ENCODE measurements around the gene NIM1K.

DNA sequence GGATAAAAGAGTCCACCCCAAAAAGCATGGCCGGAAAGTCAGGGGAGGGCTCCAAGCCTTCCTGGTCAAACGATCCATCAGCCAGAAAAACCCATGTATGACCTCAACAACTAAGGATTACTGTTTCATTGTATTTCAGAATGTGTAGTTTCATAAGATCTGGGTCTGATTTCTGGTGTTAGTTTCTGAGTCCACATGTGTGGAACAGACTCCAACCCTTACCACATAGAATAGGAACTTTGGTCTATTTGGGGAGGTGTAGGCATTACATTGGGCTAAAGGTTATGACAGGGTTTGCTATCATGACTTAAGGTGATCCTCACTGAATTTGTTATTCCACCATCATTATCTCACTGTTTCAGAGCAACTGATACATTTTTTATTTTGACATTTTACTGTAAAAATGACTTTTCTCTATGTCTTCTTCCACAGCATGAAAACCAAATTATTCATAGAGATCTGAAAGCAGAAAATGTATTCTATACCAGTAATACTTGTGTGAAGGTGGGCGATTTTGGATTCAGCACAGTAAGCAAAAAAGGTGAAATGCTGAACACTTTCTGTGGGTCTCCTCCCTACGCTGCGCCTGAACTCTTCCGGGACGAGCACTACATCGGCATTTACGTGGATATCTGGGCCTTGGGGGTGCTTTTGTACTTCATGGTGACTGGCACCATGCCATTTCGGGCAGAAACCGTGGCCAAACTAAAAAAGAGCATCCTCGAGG lies 87.7 kb downstream of the NIM1K start:
- TF ChIP-seq, protein P1, sequence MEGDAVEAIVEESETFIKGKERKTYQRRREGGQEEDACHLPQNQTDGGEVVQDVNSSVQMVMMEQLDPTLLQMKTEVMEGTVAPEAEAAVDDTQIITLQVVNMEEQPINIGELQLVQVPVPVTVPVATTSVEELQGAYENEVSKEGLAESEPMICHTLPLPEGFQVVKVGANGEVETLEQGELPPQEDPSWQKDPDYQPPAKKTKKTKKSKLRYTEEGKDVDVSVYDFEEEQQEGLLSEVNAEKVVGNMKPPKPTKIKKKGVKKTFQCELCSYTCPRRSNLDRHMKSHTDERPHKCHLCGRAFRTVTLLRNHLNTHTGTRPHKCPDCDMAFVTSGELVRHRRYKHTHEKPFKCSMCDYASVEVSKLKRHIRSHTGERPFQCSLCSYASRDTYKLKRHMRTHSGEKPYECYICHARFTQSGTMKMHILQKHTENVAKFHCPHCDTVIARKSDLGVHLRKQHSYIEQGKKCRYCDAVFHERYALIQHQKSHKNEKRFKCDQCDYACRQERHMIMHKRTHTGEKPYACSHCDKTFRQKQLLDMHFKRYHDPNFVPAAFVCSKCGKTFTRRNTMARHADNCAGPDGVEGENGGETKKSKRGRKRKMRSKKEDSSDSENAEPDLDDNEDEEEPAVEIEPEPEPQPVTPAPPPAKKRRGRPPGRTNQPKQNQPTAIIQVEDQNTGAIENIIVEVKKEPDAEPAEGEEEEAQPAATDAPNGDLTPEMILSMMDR (IDR thresholded peaks at IDR 0.05 in 4 of 5, conservative IDR thresholded peaks at IDR 0.05 in 1 of 5), result no peak
- TF ChIP-seq POLR2A (IDR thresholded peaks at IDR 0.05), result no peak

All from gastrocnemius medialis (tissue), 4 donors.